Fibroblast of lung (primary cell): Measurements from ENCODE around the gene CALM3. TPM values are rescaled to one million over a fixed set of nuclear protein-coding genes. Genes with fewer than 3 reads are reported as not detected.
"Not testable (repeated sequence)": the region's sequence is repeated elsewhere in the genome, so short reads cannot be mapped to it uniquely, and the experiment has no call there.

Experiments
- DNase-seq, 2 donors: peaks; one replicate each; pipeline versions ENCODE4 v3.0.0 to v3.0.0-alpha.2; 2010; ENCODE audit warnings: low read depth in 2 of 2
- H2AFZ ChIP-seq: 2 replicates; pipeline ENCODE4 v1.5.1; 2012; ENCODE audit warnings: low read length, control low read depth, inconsistent platforms
- H3K27ac ChIP-seq: 2 replicates; pipeline ENCODE4 v1.5.1; 2011; ENCODE audit warnings: low read length, control low read depth; ENCODE audit not compliant: insufficient read depth
- H3K27me3 ChIP-seq: 2 replicates; pipeline ENCODE4 v1.5.1; 2011; ENCODE audit warnings: mild to moderate bottlenecking, low read length; ENCODE audit not compliant: control insufficient read depth, insufficient read depth
- H3K36me3 ChIP-seq: 2 replicates; pipeline ENCODE4 v1.5.1; 2011; ENCODE audit warnings: low read length; ENCODE audit not compliant: control insufficient read depth, insufficient read depth
- H3K4me1 ChIP-seq: 2 replicates; pipeline ENCODE4 v1.5.1; 2011; ENCODE audit warnings: low read length; ENCODE audit not compliant: control insufficient read depth, insufficient read depth; ENCODE audit errors: extremely low read depth
- H3K4me2 ChIP-seq: 2 replicates; pipeline ENCODE4 v1.5.1; 2011; ENCODE audit warnings: low read length, control low read depth; ENCODE audit not compliant: insufficient read depth; ENCODE audit errors: extremely low read depth
- H3K4me3 ChIP-seq, 4 experiments: fragments of 200-600 bp in 1 of 4; sonication (generic) in 1 of 4; replicated peaks in 1 of 4; 2 replicates each; pipeline ENCODE4 v1.5.1; 2011 to 2016; ENCODE audit warnings: low read length in 4 of 4, low read depth in 3 of 4, mild to moderate bottlenecking in 3 of 4, control low read depth in 2 of 4, inconsistent platforms in 1 of 4, mixed read lengths in 1 of 4; ENCODE audit not compliant: insufficient read depth in 1 of 4; ENCODE audit errors: control extremely low read depth in 1 of 4
- H3K79me2 ChIP-seq: 2 replicates; pipeline ENCODE4 v1.5.1; 2012; ENCODE audit warnings: mild to moderate bottlenecking, low read length, inconsistent platforms; ENCODE audit not compliant: control insufficient read depth, insufficient read depth
- H3K9ac ChIP-seq: 2 replicates; pipeline ENCODE4 v1.5.1; 2011; ENCODE audit warnings: mild to moderate bottlenecking, low read length, control low read depth; ENCODE audit not compliant: insufficient read depth
- H3K9me3 ChIP-seq: 2 replicates; pipeline ENCODE4 v1.5.1; 2012; ENCODE audit warnings: low read depth, low read length; ENCODE audit not compliant: control insufficient read depth, insufficient read depth
- H4K20me1 ChIP-seq: 2 replicates; pipeline ENCODE4 v1.5.1; 2011; ENCODE audit warnings: low read length; ENCODE audit not compliant: control insufficient read depth, insufficient read depth; ENCODE audit errors: extremely low read depth
- EZH2 ChIP-seq: IDR thresholded peaks from 2 replicates; pipeline ENCODE4 v1.5.1; 2012; ENCODE audit warnings: low read length, control low read depth, mild to moderate bottlenecking; ENCODE audit errors: missing control alignments
- polyA plus RNA-seq, 2 donors: library from polyadenylated mRNA; depleted of rRNA in 1 of 2; stranded (reverse) in 1 of 2; unstranded in 1 of 2; fragments of >200 nt; gene quantifications; 2 replicates each; pipeline ENCODE4 v1.2.1, GENCODE V29; 2011 to 2012; ENCODE audit warnings: missing spikeins in 1 of 2
- total RNA-seq: library from RNA; depleted of rRNA; stranded (reverse); fragments of >200 nt; gene quantifications from 2 replicates; pipeline ENCODE4 v1.2.1, GENCODE V29; 2014
- TF ChIP-seq, protein P1 (sequence below), 2 donors: IDR thresholded peaks in 1 of 2; conservative IDR thresholded peaks in 1 of 2; 1 replicate in 1 of 2; 2 replicates in 1 of 2; pipeline ENCODE4 v1.5.1; 2011 to 2012; ENCODE audit warnings: low read length in 2 of 2, control low read depth in 1 of 2, inconsistent platforms in 1 of 2, low read depth in 1 of 2, mild to moderate bottlenecking in 1 of 2

The CALM3 gene
- total and polyA plus RNA-seq, 2 donors (not counting 1 experiment from before 2014, with no cell fraction given), result 160 to 901 TPM

DNA sequence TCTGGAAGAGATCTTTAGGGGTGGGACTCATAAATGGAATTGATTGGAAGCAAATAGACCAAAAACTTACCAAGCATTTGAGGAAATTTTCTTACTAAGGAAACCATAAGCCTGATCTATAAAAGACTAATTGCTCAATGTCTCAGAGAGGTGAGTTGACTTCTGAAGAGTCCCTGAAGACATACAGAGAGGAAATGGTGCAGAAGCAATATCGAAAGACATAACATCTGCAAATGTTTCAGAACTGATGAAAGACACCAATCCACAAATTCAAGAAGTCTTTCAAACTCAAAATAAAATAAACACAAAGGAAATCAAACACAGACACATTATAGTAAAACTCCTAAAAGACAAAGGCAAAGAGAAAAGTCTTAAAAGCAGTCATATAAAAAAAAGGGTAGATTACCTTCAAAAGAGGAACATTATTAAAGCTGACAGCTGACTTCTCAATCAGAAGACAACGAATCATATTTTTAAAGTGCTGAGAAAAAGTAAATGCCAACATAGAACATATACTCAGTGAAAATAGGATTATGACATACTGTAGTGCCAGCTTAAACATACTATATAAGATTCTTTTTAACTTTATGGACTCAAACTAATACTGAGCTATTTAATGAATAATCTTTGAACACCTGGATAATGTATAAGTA, 45.4 kb upstream of the CALM3 start:
- TF ChIP-seq, protein P1, sequence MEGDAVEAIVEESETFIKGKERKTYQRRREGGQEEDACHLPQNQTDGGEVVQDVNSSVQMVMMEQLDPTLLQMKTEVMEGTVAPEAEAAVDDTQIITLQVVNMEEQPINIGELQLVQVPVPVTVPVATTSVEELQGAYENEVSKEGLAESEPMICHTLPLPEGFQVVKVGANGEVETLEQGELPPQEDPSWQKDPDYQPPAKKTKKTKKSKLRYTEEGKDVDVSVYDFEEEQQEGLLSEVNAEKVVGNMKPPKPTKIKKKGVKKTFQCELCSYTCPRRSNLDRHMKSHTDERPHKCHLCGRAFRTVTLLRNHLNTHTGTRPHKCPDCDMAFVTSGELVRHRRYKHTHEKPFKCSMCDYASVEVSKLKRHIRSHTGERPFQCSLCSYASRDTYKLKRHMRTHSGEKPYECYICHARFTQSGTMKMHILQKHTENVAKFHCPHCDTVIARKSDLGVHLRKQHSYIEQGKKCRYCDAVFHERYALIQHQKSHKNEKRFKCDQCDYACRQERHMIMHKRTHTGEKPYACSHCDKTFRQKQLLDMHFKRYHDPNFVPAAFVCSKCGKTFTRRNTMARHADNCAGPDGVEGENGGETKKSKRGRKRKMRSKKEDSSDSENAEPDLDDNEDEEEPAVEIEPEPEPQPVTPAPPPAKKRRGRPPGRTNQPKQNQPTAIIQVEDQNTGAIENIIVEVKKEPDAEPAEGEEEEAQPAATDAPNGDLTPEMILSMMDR (conservative IDR thresholded peaks at IDR 0.05 in 1 of 2, IDR thresholded peaks at IDR 0.05 in 1 of 2; ENCODE audit: low read depth in 1 of 2, low read length in 2 of 2), result no peak
- no peak for TF ChIP-seq EZH2
- DNase-seq, result no peak
- H3K4me2 ChIP-seq, result no peak overlapping the region
- H3K36me3 ChIP-seq, result no peaks in the 10 kb centered on the region
- H3K9ac ChIP-seq, result no peak overlapping the region
- no peaks in the 10 kb centered on the region for H3K79me2 ChIP-seq
- no peaks in the 10 kb centered on the region for H3K27me3 ChIP-seq
- H3K4me1 ChIP-seq, result no peaks in the 10 kb centered on the region
- H4K20me1 ChIP-seq, result no peaks in the 10 kb centered on the region
- H3K4me3 ChIP-seq, result no peak overlapping the region
- no peak overlapping the region for H2AFZ ChIP-seq
- no peak overlapping the region for H3K27ac ChIP-seq
- no peaks in the 10 kb centered on the region for H3K9me3 ChIP-seq

DNA sequence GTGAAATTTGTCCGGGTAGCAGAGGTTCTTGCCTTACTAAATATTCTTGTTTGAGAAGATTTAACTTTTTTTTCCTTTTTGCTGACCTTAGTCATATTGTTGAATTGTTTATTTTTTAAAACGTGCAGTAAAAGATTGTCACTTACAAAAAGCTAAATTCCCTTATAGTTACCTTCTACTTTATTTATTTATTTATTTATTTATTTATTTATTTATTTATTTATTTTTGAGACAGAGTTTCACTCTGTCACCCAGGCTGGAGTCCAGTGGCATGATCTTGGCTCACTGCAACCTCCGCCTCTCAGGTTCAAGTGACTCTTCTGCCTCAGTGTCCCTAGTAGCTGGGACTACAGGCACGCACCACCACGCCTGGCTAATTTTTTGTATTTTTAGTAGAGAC, 44.7 kb upstream of the CALM3 start:
- not testable (repeated sequence) for H3K9me3 ChIP-seq, H3K79me2 ChIP-seq, H3K9ac ChIP-seq, H3K4me3 ChIP-seq, H3K4me2 ChIP-seq, H4K20me1 ChIP-seq, H2AFZ ChIP-seq, H3K27me3 ChIP-seq, H3K4me1 ChIP-seq, DNase-seq, H3K36me3 ChIP-seq, H3K27ac ChIP-seq

DNA sequence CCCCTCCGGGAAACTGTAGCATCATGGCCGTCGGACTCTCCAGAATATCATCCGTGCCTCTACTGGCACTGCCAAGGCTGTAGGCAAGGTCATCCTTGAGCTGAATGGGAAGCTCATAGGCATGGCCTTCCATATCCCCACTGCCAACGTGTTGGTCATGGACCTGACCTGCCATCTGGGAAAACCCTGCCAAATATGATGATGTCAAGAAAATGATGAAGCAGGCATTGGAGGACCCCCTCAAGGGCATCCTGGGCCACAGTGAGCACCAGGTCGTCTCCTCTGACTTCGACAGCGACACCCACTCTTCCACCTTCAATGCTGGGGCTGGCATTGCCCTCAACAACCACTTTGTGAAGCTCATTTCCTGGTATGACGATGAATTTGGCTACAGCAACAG, 41.9 kb upstream of the CALM3 start:
- no peak overlapping the region for H3K9ac ChIP-seq
- no peak overlapping the region for H2AFZ ChIP-seq
- H3K27me3 ChIP-seq, result no peaks in the 10 kb centered on the region
- H3K9me3 ChIP-seq, result no peaks in the 10 kb centered on the region
- peaks cover 2% of the 10 kb centered on the region for H3K4me1 ChIP-seq
- H3K36me3 ChIP-seq, result no peaks in the 10 kb centered on the region
- DNase-seq, result no peak
- no peak overlapping the region for H3K27ac ChIP-seq
- TF ChIP-seq, protein P1 (conservative IDR thresholded peaks at IDR 0.05 in 1 of 2, IDR thresholded peaks at IDR 0.05 in 1 of 2; ENCODE audit: low read depth in 1 of 2, low read length in 2 of 2), result no peak
- no peak for TF ChIP-seq EZH2
- no peaks in the 10 kb centered on the region for H3K79me2 ChIP-seq
- H3K4me3 ChIP-seq, result no peak overlapping the region
- H4K20me1 ChIP-seq, result no peaks in the 10 kb centered on the region
- H3K4me2 ChIP-seq, result no peak overlapping the region

DNA sequence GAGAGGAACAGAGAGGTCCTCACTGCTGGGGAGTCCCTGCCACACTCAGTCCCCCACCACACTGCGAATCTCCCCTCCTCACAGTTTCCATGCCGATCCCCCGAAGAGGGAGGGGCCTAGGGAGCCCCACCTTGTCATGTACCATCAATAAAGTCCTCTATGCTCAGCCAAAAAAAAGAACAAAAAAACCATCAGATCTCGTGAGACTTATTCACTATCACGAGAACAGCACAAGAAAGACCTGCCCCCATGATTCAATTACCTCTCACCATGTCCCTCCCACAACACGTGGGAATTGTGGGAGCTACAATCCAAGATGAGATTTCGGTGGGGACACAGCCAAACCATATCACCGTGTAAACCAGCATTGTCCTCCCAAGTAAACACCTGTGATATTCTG, 41.5 kb upstream of the CALM3 start:
- H3K4me2 ChIP-seq, H2AFZ ChIP-seq, H3K27ac ChIP-seq, DNase-seq, H3K27me3 ChIP-seq, H3K4me3 ChIP-seq, H3K4me1 ChIP-seq, H4K20me1 ChIP-seq, H3K9me3 ChIP-seq, H3K9ac ChIP-seq, H3K79me2 ChIP-seq, H3K36me3 ChIP-seq: not testable (repeated sequence)
